ENCODE results near the gene C1orf56.

GRCh38 chr1:151005729-151006319 lies 41.7 kb upstream of the C1orf56 start:
- TF ChIP-seq CTCF (IDR thresholded peaks at IDR 0.05 in 8 of 11, conservative IDR thresholded peaks at IDR 0.05 in 3 of 11) = no peak
- no peak for TF ChIP-seq POLR2A (IDR thresholded peaks at IDR 0.05)

Data from spleen (tissue), 7 donors.